HG02759 (cell line): ENCODE measurements around the gene SNX19.
"Not testable (repeated sequence)": the region's sequence is repeated elsewhere in the genome, so short reads cannot be mapped to it uniquely, and the experiment has no call there.

Experiments
- ATAC-seq: cut with Tn5 transposase; IDR thresholded peaks from one replicate; pipeline ENCODE4 v1.9.1; 2021; ENCODE audit warnings: mild to moderate bottlenecking, moderate library complexity; ENCODE audit not compliant: unreplicated experiment

SNX19 gene

DNA sequence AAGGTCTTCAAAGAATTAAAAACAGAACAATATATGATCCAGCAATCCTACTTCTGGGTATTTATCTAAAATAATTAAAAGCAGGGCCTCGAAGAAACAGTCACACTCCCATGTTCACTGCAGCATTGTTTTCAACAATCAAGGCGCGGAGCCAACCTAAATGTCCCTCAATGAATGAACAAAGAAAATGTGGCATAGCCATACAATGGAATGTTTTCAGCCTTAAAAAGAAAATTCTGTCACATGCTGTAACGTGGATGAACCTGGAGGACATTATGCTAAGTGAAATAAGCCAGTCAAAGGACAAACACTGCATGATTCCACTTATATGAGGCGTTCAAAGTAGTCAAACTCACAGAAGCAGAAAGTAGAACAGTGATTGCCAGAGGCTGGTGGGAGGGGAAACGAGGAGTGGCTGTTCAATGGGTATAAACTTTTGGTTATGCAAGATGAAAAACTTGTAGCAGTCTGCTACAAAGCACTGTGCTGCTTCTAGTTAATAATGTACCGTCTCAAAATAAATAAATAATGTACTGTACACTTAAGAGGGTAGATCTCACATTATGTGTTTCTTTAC is 41.2 kb downstream of the SNX19 start:
- ATAC-seq = no peak

DNA sequence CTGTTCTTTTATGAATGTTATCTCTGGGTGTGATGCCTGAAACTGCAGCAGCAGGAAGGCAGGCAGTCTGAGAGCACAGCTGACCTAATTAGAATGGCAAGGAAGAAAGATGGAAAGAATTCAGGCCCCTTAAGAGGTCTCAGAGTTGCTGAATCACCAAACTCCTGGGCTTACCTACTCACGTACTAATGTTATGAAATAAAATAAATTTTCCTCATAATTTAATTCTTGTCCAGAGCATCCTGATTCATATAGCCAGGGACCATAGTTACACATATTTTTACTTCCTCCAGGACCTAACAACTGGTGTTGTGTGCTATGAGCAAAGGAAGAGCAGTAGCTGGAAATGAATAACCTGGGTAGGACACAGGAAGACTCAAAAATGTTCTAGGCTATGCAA is 41.9 kb downstream of the SNX19 start:
- no peak for ATAC-seq

DNA sequence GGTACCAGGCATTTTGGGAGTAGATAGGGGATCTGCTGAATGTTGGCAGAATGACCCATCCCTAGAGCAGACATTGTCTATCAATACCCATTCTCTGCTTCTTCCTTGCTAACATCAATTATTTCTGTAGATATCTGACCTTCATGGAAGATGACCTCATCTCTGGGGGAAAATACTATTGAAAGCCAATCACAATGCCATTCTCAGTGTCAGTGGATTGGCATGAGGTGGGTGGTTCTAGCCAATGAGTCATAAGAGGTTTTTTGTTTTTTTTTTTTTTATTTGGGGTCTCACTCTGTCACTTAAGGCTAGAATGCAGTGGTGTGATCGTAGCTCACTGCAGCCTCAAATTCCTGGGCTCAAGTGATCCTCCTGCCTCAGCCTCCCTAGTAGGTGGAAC is 42.5 kb downstream of the SNX19 start:
- no peak for ATAC-seq

DNA sequence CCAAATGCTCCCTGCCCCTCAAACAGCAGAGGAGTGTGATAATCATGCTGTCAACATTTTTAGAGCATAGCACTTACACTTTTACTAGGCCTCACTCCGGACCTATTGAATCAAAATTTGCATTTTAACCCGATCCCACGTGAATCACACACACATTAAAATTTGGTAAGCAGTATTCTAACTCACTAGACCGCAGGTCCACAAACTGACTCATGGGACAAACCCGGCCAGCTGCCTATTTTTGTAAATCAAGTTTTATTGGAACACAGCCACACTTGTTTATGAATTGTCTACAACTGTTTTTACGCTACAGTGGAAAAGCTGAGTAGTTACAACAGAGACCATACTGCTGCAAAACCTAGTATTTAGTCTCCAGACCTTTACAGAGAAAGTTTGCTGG is 43.3 kb downstream of the SNX19 start:
- ATAC-seq = no peak

DNA sequence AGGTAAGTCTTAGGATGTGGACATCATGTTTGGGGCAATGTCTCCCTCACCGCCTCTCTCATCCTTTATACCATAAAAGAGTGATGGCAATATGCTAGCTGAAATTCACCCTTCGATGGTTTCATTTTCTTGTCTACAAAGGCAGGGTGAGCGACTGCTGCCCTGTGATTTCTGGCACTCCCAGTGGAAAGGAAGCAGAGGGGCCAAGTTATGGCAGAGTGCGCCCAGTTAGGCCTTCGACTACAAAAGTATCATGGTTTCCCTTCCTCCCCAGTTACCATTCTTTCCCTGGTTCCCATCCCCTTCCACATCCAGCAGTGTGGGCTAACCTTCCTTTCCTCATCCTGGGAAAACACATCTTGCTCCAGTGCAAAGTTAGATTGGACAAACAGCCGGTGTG is 43.8 kb downstream of the SNX19 start:
- no peak for ATAC-seq

DNA sequence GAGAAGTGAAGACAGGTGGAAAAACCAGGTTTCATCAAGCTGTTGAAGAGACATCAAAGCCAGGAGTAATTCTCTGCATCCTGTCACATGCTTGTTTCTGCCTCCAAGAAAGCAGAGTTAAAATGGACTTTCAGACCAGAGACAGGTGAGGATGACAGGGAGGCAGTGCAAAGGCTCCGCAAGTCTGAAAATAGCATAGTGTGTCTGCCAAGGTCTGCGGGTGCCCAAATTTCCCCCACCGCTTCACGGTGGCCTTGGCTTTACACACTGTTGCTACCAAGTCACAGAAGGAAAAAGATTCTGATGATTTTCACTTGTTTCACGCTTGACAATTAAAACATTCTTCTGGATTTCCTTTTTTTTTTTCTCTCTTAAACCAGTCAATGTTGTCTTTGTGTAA is 44.2 kb downstream of the SNX19 start:
- no peak for ATAC-seq

DNA sequence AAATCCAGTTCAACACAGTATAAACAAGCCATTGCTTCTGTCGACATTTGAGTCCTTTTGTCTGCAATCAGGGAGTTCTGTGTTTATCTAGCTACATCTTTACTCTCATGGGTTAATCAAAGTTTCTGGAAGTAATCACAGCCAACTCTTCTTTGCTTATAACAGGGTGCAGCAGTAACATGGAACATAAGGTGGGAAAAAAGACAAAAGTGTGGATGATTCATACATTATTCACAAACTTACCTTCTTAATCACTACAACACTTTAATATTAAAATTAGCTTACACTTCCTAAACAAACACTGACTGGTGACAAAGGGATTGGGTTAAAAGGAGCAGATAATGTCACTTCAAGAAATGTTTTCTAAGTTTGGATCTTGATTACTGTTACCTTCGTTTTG is 44.7 kb downstream of the SNX19 start:
- ATAC-seq = no peak

DNA sequence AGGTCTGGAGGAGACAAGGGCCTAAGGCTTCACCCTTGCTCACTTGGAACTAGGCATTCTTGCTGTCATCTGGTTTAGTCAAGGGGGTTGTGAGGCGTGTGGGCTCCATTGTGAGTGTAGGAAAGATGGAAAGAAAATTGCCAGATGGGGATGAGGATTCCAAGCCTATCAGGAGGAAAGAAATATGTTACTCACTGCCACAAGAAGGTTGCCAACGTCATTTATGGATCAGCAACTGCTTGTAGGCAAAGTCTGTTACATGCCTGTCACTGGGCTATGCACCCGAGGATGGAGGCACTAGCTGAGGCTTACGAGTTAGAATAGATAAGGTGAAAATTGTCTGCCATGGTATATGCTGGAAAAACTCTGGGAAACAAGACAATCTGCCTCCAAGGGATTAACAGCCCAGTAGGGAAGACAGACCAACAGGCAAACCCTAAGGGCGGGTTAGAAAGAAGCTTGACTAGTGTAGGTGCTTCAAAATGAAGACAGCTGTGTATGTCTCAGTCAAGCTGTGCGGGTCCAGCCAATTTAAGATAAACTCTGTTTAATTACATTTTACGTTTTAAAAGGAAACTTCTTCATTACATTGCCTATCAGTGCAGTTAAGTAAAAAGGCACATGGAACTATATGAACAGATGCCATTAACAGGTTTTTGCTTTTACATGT is 47.4 kb downstream of the SNX19 start:
- no peak for ATAC-seq

DNA sequence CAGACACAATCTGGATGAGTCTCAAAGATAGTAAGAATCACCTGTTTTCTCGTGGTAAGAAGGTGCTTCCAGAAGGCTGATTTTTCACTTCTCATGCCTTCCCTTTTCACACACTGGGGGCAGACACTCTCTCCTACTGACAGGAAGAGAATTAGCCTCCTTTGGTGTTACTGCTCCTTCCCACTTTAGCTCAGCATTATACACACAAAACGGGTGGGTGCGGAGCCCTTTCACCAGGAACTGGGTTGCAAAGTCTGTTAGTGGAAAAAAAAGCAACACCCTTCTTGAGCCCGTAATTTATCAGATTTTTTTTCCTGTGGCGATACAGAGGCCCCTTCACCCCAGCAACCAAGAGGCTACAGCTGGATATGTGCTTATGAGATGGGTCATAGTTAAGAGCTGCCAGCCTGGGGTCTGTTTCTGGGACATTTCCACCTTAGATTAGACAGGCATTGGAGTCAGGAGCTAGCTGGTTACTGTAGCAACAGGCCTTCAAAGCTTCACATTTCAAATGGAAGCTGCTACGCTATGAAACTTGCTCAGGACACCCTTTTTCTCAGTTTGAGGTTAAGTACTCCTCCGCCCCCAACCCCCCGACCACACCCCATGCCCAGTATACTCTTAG is 48.1 kb downstream of the SNX19 start:
- no peak for ATAC-seq

DNA sequence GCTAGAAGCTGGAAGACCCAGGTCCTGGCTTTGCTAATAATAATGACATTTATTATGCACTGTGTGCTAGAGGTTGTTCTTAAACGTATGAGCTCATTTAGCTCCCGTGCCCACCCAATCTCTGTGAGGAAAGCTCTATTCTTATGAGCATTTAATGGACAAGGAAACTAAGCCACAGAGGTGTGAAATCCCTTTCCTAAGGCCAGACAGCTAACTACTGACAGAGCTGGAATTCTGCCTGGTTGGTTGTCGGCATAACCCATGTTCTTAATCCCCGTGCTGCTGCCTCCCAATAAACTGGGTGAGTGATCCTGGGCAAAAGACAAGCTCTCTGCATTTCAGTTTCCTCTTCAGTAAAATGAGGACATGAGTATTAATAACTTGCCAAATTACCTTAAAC is 49.4 kb downstream of the SNX19 start:
- no peak for ATAC-seq

DNA sequence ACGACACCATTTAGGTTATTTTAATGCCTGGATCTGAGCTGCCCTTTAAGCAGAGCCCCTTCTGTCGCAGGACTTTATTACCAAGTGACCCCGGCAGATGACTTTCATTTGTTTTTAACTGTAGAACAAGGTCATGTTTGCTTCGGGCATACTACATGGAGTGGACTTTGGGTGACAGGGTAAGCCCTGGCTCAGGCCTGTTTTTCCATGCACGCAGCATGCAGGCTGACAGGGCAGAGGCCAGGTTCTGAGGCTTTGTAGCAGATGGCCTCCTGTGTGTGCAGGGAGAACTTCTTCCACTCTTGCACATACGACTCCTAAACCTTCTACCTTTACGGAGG is 50.5 kb downstream of the SNX19 start:
- no peak for ATAC-seq

DNA sequence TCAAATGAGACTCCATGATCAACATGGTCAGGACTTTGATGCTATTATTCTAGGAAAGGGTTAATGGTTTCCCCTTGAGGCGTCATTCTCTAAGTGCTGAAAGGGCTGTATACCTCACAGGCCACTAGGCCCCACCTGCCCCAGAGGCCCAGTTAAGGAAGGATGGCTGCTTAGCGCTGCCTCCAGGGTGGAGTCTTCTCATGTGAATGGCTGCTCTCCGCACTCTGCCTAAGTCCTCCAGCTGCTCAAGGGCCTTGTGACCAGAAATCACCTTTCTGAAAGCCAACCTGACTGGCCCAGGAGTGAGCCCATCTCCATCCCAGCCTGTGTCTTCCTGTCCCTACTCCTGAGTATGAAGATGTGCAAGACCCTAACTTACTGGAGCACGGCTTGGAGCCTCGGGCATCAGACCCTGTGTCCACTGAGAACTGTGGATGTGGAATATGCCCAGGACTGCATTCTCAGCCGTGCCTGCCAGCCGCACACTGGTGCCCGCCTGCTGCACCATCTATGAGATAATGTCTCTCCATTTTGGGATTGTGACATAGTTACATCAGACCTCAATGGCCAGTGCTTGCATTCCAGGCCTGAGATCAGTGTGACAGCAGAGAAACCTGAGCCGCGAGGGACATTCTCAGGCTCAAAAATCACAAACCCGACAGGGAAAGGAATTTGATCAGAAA is 51.0 kb downstream of the SNX19 start:
- ATAC-seq = no peak

DNA sequence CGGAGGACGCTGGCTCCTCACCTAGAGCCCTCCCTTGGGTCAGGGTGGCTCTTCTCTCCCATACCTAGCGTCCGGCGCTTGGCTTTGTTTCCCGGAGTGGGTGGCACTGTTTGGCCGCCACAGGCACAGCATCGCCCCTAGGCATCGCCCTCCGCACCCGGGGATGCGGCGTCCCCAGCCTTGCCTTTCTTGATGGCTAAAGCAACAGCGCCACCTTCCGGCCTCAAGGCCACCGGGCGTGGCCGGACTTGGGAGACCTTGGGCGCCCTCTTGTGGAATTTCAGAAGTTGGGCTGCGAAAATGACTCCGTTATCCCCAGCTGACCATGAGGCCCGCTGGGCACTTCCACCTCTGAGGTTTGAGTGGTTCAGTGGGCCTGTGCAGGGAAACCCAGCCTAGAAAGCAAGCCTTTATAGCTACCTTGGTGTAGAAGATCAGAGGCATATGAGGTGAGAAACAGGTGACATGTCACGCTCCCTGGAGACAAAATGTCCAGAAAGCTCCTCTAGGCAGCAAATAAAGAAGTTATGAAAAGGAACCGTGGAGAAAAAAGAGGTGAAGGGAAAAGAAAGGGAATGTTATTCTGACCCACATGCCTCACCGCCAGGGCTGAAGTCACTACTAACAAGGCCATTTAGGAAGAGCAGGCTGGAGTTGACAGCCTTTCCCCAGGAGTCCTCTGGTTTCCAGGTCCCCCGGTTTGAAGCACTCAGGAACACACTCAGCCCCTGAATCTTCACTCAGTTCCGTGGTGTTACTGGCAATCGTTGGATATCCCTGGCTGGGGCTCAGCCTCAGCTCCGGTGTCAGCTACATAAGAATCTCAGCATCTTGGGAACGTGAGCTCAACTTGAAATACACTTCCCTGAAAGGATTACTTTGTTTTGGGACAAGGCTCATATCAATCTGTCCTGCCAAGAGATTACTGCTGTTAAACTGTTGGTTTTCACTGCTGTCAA is 54.1 kb downstream of the SNX19 start:
- peak; percentile 84 for ATAC-seq

DNA sequence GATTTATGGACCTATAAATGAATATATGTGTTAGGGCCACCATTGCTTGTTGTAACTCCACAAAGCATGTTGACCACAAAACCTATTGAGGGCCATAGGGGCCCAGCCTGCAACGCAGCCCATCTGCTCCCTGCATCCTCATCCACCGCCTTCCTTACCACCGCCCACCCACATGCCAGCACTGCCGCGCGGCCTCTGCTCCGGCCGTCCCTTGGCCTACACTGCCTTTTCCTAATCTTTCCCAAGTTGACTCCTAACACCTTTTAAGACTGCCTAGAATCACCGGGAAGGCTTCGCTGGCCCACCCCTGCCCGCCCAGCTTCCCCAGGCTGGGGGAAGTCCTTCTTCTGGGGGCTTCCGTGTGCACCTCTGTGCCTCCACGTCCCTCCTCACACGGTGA is 55.0 kb downstream of the SNX19 start:
- ATAC-seq = no peak

DNA sequence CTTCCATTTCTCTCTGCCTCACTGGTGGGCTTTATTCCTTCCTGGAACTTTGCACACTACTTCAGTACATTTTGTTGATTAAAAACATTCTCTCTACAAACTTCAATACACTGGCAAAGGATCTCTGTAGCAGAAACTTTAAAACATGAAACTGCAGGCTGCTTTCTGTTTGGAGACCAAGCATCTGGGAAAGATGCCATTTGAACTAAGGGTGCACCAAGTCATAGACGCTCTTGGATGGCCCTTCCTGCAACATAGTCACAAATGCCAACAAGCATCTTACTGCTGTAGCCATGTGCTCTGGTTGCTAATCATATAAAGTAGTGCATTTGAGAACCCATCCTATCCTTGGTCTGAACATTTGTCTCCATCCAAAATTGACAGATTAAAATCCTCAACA is 56.4 kb downstream of the SNX19 start:
- ATAC-seq = no peak

DNA sequence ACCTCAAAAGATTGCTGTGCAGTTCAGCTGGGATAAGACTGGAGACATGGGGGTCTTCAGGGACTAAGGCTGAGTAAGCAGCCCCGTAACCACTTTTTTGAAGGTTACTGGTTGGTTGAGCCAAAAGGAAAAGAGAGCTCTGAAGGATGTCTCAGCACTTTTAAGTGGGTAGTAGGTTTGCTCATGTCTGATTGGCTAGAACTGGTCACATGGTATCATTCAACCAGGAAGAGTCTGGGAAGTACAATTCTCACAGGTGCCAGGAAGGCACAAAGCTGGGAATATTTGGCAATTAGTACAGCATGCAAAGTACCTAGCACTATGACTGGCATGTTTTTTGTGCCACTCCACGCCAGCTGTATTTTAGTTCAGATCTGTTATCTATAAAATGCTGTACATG is 58.1 kb downstream of the SNX19 start:
- no peak for ATAC-seq

DNA sequence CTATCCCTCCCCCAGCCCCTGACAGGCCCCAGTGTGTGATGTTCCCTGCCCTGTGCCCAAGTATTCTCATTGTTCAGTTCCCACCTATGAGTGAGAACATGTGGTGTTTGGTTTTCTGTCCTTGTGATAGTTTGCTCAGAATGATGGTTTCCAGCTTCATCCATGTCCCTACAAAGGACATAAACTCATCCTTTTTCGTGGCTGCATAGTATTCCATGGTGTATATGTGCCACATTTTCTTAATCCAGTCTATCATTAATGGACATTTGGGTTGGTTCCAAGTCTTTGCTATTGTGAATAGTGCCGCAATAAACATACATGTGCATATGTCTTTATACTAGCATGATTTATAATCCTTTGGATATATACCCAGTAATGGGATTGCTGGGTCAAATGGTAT is 60.6 kb downstream of the SNX19 start:
- ATAC-seq = not testable (repeated sequence)

DNA sequence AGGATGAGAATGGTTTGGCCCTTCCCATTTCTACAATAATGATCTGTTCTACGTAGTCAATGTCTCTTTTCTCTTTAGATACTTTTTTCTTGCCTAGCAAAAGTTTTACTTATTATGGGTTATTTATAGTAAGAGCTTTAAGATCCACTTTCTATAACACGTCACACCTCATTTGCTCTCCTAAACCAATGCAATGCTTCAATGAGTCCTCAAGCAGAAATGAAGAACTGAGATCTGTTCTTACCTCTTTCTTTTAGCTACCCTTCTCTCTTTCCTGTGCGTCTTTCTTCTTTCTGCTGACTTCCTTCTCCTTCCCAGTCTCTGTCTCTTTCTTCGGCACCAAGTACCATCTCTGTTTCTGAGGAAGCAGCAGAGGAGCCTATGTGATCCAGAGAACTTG is 61.8 kb downstream of the SNX19 start:
- peak; percentile 73 for ATAC-seq

DNA sequence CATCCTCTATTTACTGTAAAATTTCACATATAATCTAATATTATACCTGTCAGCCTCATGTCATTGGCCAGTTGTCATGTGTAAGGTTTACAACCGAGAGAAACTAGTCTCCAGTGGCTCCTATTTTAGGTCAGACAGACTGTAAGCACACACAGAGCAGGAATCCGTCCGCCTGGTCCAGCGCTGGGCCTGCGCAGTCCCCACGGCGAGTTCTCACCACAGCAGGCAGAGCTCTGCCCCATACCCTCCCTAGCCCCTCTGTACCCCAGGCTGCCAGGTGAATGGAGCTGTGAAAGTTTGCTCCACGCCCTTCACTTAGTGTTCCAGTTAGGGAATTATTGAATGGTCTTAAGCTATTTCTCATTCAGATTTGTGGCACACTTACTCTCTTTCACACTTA is 63.7 kb downstream of the SNX19 start:
- ATAC-seq = no peak

DNA sequence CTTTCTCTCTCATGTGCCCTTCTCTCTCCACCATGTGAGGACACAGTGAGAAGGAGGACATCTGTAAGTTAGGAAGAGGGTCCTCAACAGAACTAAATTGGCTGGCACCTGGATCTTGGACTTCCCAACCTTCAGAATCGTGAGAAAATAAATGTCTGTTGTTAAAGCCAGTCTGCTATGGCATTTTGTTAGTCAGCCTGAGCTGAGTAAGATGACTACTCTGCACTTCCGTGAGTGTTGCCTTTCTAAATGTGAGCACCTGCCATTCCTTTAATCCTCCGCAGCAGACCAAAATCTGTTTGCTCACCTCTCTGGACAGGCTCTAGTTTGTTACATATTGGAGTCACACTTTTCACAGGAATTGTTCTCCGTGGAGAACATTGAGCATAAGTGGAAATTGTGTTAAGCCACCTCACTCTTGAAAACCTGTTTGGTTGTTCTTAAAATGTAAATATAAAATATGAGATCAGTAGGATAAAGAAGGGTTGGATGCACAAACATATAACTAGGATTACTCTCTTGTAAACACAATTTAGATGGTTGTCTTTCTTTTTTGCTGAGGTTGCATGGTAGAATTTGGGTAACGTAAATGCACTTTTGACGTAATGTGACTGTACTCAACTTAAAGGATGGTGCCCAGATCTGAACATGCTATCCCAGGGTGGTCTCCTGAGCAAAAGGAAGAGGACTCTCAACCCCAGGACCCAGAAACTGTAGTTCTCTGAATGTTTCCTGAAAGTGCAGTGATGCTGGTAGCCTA is 65.9 kb downstream of the SNX19 start:
- ATAC-seq = no peak
